ENCODE data around the gene RELT. TPM values are rescaled to one million over a fixed set of nuclear protein-coding genes. Genes with fewer than 3 reads are reported as not detected.

The RELT gene
- total and polyA plus RNA-seq, 9 of the 15 experiments (the other 6 are each of a cell fraction or from before 2014, with no cell fraction given) = 1.1 to 20.2 (median 7.4) TPM

DNA sequence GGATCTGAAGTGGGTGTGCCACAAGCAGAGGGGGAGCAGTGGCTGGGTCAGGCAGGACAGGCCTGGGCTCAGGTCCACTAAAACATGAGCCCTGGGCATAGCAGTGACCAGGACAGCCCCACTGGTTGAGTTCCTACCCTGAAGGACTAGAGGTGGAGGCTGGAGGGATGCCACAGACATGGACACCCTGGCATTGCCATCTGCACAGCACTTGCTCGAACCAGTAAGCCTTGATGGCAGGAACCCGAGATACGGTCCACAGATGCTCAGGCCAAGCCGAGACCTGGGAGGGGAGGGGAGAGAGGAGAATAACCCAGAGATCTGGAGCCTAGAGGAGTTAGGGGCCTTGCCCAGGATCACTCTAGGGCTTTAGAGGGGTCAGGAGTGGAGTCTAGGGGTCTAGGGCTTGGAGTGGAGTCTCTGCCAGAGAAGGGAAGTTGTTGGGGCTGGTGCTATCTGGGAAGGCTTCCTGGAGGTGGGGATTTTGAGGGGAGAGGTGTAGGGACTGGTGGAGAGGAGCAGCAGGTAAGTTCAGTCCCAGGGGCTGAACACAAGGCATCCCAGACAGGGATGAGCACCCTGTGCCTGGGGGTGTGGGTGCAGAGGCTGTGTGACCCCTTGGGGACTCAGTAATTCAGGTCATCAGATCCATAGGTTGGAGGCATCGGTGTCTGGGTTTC lies 30.6 kb upstream of the RELT start:
- DNase-seq (ENCODE audit: extremely low read depth in 1 of 4, low spot score in 3 of 4) (no peak), FAIRE-seq (no peak), ATAC-seq (no peak)
- in situ Hi-C loops (cut with MboI) = no loop called here
- Histone ChIP-seq H3K9ac (ENCODE audit: insufficient read depth in 1 of 2, low read depth in 2 of 2, low read length in 2 of 2) (no peak overlapping the region), H3K9me1 (ENCODE audit: control insufficient read depth, insufficient read depth, low read length) (no peaks in the 10 kb centered on the region), H3K36me3 (ENCODE audit: control insufficient read depth, insufficient read depth, low read length) (no peaks in the 10 kb centered on the region), H3K27ac (ENCODE audit: extremely low read depth, low read depth, low read length) (no peak overlapping the region), H3K4me1 (replicated peaks in 1 of 2; ENCODE audit: control insufficient read depth in 2 of 2, insufficient read depth in 2 of 2, low read length in 2 of 2) (peaks cover 3 to 23% of the 10 kb centered on the region in 2 experiments; a peak in 3 of 5 replicates), H3K9me3 (replicated peaks; ENCODE audit: control insufficient read depth, insufficient read depth, low read depth, low read length) (no peaks in the 10 kb centered on the region), H3K79me2 (ENCODE audit: control insufficient read depth, insufficient read depth, low read length) (no peaks in the 10 kb centered on the region), H2AFZ (ENCODE audit: low read depth, low read length) (no peak overlapping the region), H3K27me3 (ENCODE audit: control insufficient read depth in 2 of 2, insufficient read depth in 2 of 2, low read length in 2 of 2) (peaks cover 0 to 30% of the 10 kb centered on the region in 2 experiments; a peak in 3 of 5 replicates), H3K4me3 (no peak overlapping the region), H3K4me2 (ENCODE audit: insufficient read depth, low read length) (no peak overlapping the region), H4K20me1 (replicated peaks; ENCODE audit: control insufficient read depth, insufficient read depth, low read length) (no peaks in the 10 kb centered on the region)
- ChIA-PET CTCF (ENCODE audit: low intra/inter-chr PET ratio) (no interaction called here), POLR2A (no interaction called here)
- TF ChIP-seq HDAC3 (IDR thresholded peaks at IDR 0.05; ENCODE audit: borderline replicate concordance, partially characterized antibody) = no peak
- peak; percentile 84 for TF ChIP-seq ZFP36 (IDR thresholded peaks at IDR 0.05; ENCODE audit: low read depth, low read length, partially characterized antibody)
- BruUV-seq (replicated peaks) = no TSS peak
- intact Hi-C loops (cut with micrococcal nuclease) = no loop called here
- WGBS (ENCODE audit: insufficient coverage, low coverage, missing lambda C conversion rate) = 6% methylated on average over 4 of the region's 5 CpGs

DNA sequence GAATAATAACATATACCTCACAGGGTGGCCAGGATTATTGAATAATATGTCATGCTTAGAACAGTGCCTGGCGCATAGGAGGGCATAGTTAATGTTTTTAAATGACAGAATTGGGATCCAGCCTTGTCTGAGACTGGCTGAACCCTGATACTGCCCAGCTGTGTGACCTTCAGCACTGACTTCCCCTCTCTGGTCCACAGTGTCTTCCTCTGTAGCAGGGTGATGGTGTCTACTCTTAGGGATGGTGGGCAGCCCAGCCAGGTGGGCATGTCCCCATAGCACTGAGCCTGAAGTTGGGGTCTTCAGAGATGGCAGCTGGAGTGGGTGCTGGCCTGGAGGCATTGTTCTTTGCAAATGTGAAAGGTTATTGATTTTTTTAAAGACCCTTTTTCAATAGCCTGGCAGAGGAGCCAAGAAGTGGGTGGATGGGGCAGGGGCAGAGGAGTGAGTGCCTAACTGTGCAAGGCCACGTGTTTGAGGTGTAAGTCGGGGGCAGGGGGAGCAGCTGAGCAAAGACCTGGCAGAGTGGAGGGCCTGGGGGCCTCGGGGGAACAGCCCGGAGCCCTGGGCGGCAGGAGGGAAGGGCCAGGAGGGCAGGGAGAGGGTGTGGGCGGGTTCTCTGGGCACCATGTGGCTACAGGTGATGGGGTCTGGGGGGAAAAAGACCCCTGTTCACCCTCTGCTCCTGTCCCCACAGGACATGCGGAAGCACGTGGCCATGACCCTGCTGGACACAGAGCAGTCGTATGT lies 29.8 kb upstream of the RELT start:
- Histone ChIP-seq H3K79me2 (ENCODE audit: control insufficient read depth, insufficient read depth, low read length) (no peaks in the 10 kb centered on the region), H3K4me2 (ENCODE audit: insufficient read depth, low read length) (no peak overlapping the region), H3K4me1 (replicated peaks in 1 of 2; ENCODE audit: control insufficient read depth in 2 of 2, insufficient read depth in 2 of 2, low read length in 2 of 2) (peaks cover 3 to 23% of the 10 kb centered on the region in 2 experiments; a peak in 3 of 5 replicates), H3K27me3 (ENCODE audit: control insufficient read depth in 2 of 2, insufficient read depth in 2 of 2, low read length in 2 of 2) (peaks cover 0 to 30% of the 10 kb centered on the region in 2 experiments; a peak in 3 of 5 replicates), H2AFZ (ENCODE audit: low read depth, low read length) (no peak overlapping the region), H3K9me1 (ENCODE audit: control insufficient read depth, insufficient read depth, low read length) (no peaks in the 10 kb centered on the region), H3K27ac (ENCODE audit: extremely low read depth, low read depth, low read length) (no peak overlapping the region), H3K36me3 (ENCODE audit: control insufficient read depth, insufficient read depth, low read length) (no peaks in the 10 kb centered on the region), H3K4me3 (no peak overlapping the region), H3K9me3 (replicated peaks; ENCODE audit: control insufficient read depth, insufficient read depth, low read depth, low read length) (no peaks in the 10 kb centered on the region), H3K9ac (ENCODE audit: insufficient read depth in 1 of 2, low read depth in 2 of 2, low read length in 2 of 2) (0 out of 4 replicates have a peak overlapping the region, but pooled peaks of 1 of the 2 experiments have one; percentile 37), H4K20me1 (replicated peaks; ENCODE audit: control insufficient read depth, insufficient read depth, low read length) (no peaks in the 10 kb centered on the region)
- 15% methylated on average over 9 of the region's 10 CpGs for WGBS (ENCODE audit: insufficient coverage, low coverage, missing lambda C conversion rate)
- ChIA-PET POLR2A (no interaction called here), CTCF (ENCODE audit: low intra/inter-chr PET ratio) (no interaction called here)
- intact Hi-C loops (cut with micrococcal nuclease) = no loop called here
- FAIRE-seq = no peak
- TF ChIP-seq, protein P1, sequence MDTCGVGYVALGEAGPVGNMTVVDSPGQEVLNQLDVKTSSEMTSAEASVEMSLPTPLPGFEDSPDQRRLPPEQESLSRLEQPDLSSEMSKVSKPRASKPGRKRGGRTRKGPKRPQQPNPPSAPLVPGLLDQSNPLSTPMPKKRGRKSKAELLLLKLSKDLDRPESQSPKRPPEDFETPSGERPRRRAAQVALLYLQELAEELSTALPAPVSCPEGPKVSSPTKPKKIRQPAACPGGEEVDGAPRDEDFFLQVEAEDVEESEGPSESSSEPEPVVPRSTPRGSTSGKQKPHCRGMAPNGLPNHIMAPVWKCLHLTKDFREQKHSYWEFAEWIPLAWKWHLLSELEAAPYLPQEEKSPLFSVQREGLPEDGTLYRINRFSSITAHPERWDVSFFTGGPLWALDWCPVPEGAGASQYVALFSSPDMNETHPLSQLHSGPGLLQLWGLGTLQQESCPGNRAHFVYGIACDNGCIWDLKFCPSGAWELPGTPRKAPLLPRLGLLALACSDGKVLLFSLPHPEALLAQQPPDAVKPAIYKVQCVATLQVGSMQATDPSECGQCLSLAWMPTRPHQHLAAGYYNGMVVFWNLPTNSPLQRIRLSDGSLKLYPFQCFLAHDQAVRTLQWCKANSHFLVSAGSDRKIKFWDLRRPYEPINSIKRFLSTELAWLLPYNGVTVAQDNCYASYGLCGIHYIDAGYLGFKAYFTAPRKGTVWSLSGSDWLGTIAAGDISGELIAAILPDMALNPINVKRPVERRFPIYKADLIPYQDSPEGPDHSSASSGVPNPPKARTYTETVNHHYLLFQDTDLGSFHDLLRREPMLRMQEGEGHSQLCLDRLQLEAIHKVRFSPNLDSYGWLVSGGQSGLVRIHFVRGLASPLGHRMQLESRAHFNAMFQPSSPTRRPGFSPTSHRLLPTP (IDR thresholded peaks at IDR 0.05; ENCODE audit: borderline replicate concordance, extremely low read depth, insufficient read length) = no peak
- TF ChIP-seq RBM25 (IDR thresholded peaks at IDR 0.05; ENCODE audit: low read depth, low read length, severe bottlenecking) = peak; percentile 7
- in situ Hi-C loops (cut with MboI) = no loop called here
- BruUV-seq (replicated peaks) = no TSS peak
- no peak for ATAC-seq
- no peak for DNase-seq (ENCODE audit: extremely low read depth in 1 of 4, low spot score in 3 of 4)

All from K562 (cell line).